ENCODE results near the gene KDM6A.

GRCh38 chrX:45063319-45064095 lies 190.5 kb downstream of the KDM6A start:
- no peak for TF ChIP-seq CTCF (IDR thresholded peaks at IDR 0.05 in 2 of 3, conservative IDR thresholded peaks at IDR 0.05 in 1 of 3; ENCODE audit: insufficient read depth in 2 of 3, low read depth in 1 of 3, low read length in 3 of 3)
- TF ChIP-seq POLR2AphosphoS5 (IDR thresholded peaks at IDR 0.05; ENCODE audit: control insufficient read depth, insufficient read depth, low read depth, low read length): no peak
- no peak for TF ChIP-seq SIN3A (IDR thresholded peaks at IDR 0.05; ENCODE audit: borderline replicate concordance in 2 of 2, control insufficient read depth in 1 of 2, low read depth in 2 of 2, low read length in 2 of 2)
- TF ChIP-seq PATZ1 (CRISPR knock-in tag; IDR thresholded peaks at IDR 0.05; ENCODE audit: borderline replicate concordance): no peak
- no peak for TF ChIP-seq ZNF512 (tag; IDR thresholded peaks at IDR 0.05)
- no peak for TF ChIP-seq ATF1 (CRISPR knock-in tag; IDR thresholded peaks at IDR 0.05)
- TF ChIP-seq ATF1 (tag; IDR thresholded peaks at IDR 0.05): no peak
